ENCODE results near the gene BTBD16.

Gene BTBD16

DNA sequence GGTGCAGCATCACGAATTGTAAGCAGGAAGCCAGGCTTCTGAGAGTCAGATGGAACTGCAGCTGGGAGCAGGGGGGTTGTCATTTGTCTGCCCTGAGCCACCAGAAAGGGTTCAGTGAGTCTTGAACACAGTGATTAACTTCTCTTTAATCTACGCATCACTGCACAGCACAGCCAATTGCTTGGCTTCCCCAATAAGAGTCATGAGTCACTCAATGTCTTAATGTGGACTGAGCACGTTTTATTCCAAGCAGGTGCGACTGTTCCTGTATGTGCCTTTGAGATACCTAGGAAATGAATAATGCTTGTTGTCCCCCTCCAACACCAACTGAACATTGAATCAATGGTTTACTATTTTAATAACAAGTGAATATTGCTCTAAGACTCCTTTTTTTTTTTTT is 77.4 kb downstream of the BTBD16 start:
- TF ChIP-seq, protein P1, sequence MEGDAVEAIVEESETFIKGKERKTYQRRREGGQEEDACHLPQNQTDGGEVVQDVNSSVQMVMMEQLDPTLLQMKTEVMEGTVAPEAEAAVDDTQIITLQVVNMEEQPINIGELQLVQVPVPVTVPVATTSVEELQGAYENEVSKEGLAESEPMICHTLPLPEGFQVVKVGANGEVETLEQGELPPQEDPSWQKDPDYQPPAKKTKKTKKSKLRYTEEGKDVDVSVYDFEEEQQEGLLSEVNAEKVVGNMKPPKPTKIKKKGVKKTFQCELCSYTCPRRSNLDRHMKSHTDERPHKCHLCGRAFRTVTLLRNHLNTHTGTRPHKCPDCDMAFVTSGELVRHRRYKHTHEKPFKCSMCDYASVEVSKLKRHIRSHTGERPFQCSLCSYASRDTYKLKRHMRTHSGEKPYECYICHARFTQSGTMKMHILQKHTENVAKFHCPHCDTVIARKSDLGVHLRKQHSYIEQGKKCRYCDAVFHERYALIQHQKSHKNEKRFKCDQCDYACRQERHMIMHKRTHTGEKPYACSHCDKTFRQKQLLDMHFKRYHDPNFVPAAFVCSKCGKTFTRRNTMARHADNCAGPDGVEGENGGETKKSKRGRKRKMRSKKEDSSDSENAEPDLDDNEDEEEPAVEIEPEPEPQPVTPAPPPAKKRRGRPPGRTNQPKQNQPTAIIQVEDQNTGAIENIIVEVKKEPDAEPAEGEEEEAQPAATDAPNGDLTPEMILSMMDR (conservative IDR thresholded peaks at IDR 0.05) = no peak
- H3K27ac ChIP-seq = no peak overlapping the region

DNA sequence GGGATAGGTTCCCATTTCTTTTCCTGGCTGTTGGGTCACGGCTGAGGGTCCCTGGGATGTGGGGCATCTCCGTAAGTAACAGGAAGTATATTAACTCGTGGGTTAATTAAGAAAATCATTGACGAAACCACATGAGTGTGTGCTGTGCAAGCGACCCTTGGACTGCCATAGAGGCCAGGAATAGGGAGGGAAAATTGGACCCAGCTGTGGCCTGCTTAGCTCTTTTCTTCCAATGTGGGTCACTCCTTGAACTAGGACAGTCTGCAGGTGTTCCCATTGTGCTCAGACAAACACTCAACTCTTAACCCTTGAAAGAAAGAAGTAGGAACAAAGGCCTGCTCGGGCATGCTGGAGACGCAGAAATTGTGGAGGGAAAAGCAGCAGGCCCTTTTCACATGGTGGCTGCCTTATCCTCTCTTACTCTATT is 77.9 kb downstream of the BTBD16 start:
- TF ChIP-seq, protein P1 (conservative IDR thresholded peaks at IDR 0.05) = no peak
- no peak overlapping the region for H3K27ac ChIP-seq

DNA sequence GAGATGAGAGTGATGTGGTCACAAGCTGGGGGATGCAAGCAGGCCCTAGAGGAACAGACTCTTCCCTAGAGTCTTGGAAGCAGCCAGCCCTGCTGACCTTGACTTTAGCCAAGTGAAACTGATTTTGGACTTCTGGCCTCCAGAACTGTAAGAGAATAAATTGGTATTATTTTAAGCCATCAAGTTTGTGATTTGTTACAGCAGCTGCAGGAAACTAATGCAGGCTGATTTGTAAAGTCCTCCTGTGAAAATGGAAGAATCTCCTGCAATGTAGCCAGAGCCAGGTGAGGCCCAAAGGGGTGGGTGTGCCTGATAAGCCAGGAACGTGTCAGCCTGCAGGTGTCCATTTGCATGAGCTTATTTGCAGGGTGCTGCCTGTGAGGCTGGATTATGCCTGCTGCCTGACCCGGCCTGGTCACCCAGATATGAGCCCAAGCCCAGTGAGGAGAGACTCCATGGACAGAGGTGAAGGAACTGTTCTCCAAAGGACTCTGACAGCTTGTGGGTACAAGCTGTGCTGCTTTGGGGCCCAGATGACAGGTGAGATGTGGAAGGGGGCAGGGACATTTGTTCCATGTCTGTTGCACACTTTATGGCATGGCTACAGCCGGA is 78.8 kb downstream of the BTBD16 start:
- no peak overlapping the region for H3K27ac ChIP-seq

DNA sequence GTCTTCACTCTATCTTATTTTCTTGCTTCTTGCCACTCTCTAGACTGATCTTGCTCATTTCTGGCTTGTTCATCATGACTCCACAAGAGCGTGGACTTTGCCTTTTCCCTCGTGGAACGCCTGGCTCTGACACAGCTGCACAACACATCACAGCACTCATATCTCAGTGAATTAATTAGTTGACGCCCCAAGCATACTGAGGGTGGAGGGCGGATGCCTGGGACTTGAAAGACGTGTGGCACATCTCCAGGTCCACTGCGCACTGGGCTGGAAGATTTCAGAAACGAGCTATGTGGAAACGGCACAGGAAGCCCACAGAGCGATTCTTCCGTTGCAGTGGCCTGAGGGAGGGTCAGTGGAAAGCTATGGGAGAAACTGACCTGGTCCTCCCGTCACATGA is 79.8 kb downstream of the BTBD16 start:
- TF ChIP-seq, protein P1 (conservative IDR thresholded peaks at IDR 0.05) = no peak

More for the DNA sequence above, 78.8 kb downstream of the BTBD16 start:
- TF ChIP-seq, protein P1 (conservative IDR thresholded peaks at IDR 0.05) = no peak

DNA sequence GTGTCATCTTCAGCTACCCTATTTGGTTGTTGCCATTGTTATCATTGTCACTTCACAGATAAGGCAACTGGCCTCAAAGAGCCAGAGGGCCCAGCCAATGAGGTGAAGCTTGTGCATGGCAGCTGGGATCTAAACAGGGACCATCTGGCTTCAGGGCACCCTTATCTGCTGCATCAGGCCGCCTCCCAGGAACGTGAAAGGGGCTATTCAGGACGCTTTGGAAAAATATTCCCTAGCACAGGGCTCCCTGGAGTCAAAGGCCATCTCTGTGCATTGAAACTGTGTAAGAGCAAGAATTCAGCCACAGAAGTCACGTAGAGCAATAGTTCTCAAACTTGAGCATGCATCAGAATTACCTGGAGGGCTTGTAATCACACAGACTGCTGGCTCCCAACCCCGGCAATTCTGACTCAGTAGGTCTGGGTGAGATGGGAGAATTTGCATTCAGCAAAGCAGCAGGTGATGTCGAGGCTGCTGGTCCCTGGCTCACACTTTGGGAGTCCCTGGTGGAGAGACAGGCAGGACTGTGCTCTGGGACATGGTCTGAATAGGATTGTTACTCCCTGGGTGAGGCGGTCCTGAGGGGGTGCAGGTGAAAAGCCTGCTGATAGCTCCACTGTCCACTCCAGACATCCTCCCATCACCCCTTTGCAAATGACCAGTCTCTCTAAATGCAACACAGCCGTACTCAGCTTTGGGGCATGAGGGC is 81.9 kb downstream of the BTBD16 start:
- TF ChIP-seq, protein P1 (conservative IDR thresholded peaks at IDR 0.05) = no peak
- H3K27ac ChIP-seq = no peak overlapping the region

More for the DNA sequence above, 79.8 kb downstream of the BTBD16 start:
- H3K27ac ChIP-seq = no peak overlapping the region

DNA sequence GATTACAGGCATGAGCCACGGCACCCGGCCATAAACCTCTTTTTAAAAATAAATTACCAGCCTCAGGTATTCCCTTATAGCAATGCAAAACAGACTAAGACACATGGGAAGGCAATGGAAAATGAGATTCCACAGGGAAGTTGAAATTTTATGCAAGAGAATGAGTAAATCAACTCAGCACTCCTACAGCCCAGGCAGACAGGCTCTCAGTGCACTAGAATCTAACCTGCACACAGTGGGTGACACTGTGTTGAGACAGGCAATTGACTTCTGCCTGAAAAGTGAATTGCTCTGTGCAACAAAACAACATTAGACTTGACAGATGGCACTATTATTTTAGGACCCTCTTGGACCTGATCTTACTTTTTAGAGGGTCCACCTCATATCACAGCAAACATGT is 83.3 kb downstream of the BTBD16 start:
- no peak overlapping the region for H3K27ac ChIP-seq
- TF ChIP-seq, protein P1 (conservative IDR thresholded peaks at IDR 0.05) = no peak

DNA sequence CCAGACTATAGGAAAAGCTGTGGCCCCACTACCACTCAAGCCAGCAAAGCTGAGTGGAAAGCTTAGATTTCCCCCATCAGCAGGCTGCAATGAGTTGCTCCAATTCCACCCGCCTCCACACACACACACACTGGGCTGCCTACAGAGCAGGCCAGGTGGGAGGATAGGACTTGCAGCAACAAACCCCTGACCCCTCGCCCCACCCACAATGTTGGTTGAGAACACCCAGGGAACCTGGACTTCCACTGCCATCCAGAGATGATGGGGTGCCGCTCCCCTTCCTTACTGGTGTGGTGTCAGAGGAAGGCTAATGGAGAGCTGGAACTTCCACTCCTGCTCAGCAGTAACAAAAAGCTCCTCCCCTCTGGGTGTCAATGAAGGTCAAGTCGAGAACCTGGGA is 86.6 kb downstream of the BTBD16 start:
- no peak overlapping the region for H3K27ac ChIP-seq
- TF ChIP-seq, protein P1 (conservative IDR thresholded peaks at IDR 0.05) = no peak
